GM21381 (cell line): ENCODE results near the gene RDH8.

Source experiments
- ATAC-seq: cut with Tn5 transposase; IDR thresholded peaks from one replicate; pipeline ENCODE4 v1.9.1; 2021; ENCODE audit warnings: mild to moderate bottlenecking, moderate library complexity; ENCODE audit not compliant: unreplicated experiment

Gene RDH8, protein sequence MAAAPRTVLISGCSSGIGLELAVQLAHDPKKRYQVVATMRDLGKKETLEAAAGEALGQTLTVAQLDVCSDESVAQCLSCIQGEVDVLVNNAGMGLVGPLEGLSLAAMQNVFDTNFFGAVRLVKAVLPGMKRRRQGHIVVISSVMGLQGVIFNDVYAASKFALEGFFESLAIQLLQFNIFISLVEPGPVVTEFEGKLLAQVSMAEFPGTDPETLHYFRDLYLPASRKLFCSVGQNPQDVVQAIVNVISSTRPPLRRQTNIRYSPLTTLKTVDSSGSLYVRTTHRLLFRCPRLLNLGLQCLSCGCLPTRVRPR

DNA sequence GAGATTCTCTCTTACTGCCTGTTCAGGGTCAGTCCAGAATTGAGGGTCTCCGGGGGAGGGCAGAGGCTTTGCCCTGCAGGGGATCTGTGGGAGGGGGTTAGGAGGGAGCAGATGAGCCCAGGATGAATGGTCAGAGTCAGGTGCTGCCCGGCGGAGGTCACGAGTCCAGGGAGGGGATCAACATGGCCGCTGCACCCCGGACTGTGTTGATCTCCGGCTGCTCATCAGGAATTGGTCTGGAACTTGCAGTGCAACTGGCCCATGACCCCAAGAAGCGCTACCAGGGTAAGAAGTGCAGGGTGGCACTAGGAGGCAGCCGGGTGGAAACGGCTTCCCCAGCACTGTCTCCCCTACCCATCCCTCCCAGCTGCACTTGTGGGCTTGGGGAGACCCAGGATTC, at the start of gene RDH8:
Gene RDH8, plus strand, starts transcription at position 168 of the 400 bp plus-strand sequence. Its CDS starts 15 bp downstream, at position 183.
- ATAC-seq, result no peak

DNA sequence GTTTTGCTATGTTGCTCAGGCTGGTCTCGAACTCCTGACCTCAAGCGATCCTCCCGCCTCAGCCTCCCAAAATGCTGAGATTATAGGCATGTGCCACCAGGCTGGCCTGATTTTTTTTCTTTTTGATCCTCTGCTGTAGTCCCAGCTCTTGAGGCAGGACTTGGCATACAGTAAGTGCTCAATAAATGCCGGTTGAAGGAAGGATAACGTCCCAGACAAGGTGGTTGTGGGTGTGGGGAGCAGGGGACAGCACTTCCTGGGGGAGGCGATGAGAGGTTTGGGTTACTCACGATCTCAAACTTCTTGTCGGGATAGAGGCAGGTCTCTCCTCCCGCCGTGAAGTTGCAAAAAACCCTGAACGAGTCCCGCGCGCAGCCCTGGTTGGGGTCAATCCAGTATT, 47.3 kb upstream of the RDH8 start:
- no peak for ATAC-seq

- ATAC-seq, result no peak
These were observed 46.8 kb upstream of the RDH8 start for GRCh38 chr19:9966448-9966847.

- no peak for ATAC-seq
These were observed 46.0 kb upstream of the RDH8 start for GRCh38 chr19:9967326-9967725.

GRCh38 chr19:9968820-9969687, 44.2 kb upstream of the RDH8 start:
- no peak for ATAC-seq

GRCh38 chr19:9969688-9969975, 43.7 kb upstream of the RDH8 start:
- ATAC-seq, result no peak

GRCh38 chr19:9970481-9970880, 42.8 kb upstream of the RDH8 start:
- no peak for ATAC-seq

GRCh38 chr19:9971166-9971897, 42.0 kb upstream of the RDH8 start:
- no peak for ATAC-seq

- ATAC-seq, result no peak
These were observed 41.2 kb upstream of the RDH8 start for GRCh38 chr19:9972103-9972502.

- ATAC-seq, result no peak
These were observed 31.6 kb upstream of the RDH8 start for GRCh38 chr19:9981406-9982260.

DNA sequence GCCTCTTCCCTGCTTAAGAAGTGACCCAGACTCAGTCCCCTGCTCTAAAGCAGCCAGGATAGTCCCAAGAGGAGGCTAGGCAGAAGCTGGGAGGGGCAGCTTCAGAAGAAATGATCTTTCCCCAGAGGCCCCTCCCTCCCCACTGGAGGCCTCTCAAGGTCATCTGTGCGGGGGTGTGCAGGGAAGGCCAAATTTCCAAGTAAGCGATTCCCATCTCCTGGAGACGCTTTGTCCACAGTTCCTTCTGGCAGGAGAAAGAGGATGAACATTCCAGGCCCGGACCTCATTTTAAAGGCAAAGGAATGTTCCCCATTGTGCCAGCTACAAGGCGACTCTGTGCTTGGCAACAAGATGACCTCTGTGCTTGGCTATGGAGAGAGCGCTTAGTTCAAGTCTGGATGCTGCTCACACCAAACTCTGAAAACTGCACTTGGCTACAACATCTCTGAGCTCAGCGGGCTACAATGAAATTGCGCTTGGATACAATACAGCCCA, 26.4 kb upstream of the RDH8 start:
- ATAC-seq, result no peak

GRCh38 chr19:9989504-9989903, 23.8 kb upstream of the RDH8 start:
- no peak for ATAC-seq

DNA sequence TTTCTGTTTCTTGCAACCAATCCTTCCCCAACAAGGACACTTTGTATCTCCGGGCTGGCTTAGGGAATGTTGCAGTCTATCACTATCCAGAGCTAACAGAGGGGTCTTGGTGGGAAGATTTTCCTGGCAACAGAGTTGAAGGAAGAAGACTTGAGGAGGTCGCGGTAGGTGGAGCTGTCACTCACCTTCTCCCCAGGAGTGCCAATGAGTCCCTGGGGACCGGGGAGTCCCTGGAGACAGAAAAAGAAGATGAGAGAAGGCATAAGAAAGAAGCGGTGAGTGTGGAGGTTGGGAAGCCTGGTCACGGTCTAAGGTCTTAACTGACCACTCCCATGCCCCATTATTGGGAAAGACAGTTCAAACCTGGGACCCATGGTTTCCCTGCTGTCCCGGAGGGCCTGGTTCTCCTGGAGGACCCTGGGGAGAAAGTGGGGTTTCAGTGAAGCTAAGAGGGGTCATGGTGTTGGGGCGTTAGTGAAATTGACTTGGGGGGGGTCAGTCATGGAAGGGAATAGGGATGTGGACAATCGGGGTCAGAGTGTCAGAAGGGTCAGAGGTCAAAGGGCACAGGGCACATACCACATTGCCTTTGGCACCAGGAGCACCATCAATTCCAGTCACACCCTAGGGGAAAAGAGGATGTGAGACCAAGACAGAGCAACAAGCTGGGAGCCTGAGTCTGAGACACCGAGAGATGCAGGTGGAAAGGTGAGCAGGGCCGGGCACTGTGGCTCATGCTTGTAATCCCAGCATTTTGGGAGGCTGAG, 21.7 kb upstream of the RDH8 start:
- no peak for ATAC-seq

GRCh38 chr19:9995084-9995483, 18.2 kb upstream of the RDH8 start:
- no peak for ATAC-seq

- no peak for ATAC-seq
These were observed 17.3 kb upstream of the RDH8 start for GRCh38 chr19:9995999-9996398.

GRCh38 chr19:9996541-9996940, 16.7 kb upstream of the RDH8 start:
- ATAC-seq, result no peak

GRCh38 chr19:10000171-10000826, 13.0 kb upstream of the RDH8 start:
- no peak for ATAC-seq

GRCh38 chr19:10001899-10002298, 11.4 kb upstream of the RDH8 start:
- ATAC-seq, result no peak

DNA sequence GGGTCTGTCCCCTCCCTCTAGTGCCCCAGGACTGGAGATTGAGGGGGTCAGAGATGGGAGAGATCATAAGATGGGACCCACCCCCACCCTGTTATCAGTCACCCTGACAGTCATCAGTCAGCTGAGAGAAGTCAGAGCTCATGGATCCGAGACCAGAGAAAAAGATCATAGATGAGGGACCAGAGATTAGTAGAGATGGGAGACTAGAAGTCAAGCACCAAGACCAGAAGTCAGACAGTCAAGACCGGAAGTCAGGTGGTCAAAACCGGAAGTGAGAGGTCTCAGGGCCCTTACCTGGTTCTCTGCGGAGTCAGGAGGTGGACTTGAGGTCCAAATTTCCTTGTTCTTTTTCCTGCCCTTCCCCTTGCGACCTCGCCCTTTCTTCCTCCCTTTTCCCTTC, 10.0 kb upstream of the RDH8 start:
- ATAC-seq, result no peak
